Effector CD4-positive, alpha-beta T cell (primary cell): ENCODE measurements around the gene AKAP9.
"Not testable (repeated sequence)": the region's sequence is repeated elsewhere in the genome, so short reads cannot be mapped to it uniquely, and the experiment has no call there.

ENCODE experiments used
- DNase-seq: peaks from one replicate; pipeline ENCODE4 v3.0.0-alpha.2; 2020

AKAP9 gene

DNA sequence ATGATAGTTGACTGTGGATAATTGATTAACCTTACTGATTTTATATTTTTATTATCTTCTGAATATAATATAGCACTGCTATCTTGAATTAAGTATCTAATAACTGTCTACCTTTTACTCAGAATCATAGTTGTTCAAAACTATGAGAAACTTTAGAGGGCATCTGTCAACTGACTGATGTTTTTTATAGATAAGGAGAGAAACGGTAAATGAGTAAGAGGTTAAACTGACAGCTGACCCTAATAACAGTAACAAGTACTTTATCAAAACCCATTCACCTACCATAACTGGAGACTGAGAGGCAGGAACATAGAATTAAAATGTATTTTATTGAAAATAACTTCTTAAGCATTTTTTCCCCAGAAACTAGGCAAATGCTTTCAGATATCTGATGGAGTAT, 131.5 kb downstream of the AKAP9 start:
- no peak for DNase-seq

- DNase-seq, result no peak
Observed at GRCh38 chr7:92072708-92073107, 132.0 kb downstream of the AKAP9 start.

- DNase-seq, result no peak
Observed at GRCh38 chr7:92075455-92076158, 134.9 kb downstream of the AKAP9 start.

GRCh38 chr7:92076509-92076908, 135.8 kb downstream of the AKAP9 start:
- no peak for DNase-seq

DNA sequence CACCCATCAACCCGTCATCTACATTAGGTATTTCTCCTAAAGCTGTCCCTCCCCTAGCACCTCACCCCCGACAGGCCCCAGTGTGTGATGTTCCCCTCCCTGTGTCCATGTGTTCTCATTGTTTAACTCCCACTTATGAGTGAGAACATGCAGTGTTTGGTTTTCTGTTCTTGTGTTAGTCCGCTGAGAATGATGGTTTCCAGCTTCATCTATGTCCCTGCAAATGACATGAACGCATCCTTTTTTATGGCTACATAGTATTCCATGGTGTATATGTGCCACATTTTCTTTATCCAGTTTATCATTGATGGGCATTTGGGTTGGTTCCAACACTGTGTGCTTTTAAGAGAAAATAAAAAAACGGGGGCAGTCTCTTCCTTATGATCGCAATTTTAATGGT, 143.3 kb downstream of the AKAP9 start:
- DNase-seq, result not testable (repeated sequence)

DNA sequence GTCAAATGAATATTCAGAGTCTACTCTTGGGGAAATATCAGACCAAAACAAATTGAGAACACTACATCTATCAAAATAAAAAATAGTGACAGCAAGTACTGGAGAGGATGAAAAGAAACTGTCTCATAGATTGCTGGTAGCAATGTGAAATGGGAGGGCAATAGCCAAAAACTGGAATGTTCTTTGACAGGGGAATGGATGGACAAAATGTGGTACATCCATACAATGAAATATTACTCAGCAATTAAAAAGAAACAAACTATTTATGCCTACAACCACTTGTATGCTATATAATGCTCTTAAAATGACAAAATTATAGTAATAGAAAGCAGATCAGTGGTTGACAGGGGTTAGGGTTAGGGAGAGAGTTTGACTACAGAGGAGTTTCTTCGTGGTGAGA, 147.6 kb downstream of the AKAP9 start:
- DNase-seq, result no peak

DNA sequence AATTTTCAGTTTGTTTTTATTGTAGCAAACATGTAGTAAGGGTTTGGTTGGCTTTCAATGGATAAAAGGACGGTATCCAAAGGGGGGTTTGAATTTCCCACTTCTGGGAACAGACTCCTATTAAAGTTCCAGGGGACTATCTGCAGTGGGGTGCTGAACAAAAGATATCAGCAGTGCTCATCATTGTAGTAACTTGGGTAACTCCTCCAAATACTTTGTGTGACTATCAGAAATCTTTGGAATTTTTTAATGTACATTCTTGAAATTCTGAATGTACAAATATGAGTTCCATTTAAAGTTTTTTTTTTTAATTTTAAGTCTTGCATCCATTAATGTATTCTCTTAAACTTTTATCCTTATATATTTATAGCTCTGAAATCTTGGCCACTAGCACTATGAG, 151.5 kb downstream of the AKAP9 start:
- no peak for DNase-seq

DNA sequence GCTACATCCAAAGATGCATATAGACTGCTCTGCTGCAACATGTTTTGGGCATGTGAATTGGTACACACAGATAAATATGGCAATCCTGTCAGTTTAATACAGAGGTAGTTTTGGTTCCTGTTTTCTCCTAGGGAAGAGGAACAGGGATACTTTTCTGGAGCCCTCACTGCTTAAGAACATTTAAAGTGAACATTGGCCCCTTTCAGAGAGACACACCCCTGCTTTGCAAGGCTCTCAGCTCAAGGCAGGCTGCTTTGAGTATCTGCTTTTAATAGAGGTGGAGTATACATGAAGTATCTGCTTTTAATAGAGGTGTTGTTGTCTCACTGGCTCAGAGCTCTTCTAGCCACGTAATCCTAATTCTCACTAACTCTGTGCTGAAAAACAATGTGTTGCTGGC, 154.7 kb downstream of the AKAP9 start:
- no peak for DNase-seq

DNA sequence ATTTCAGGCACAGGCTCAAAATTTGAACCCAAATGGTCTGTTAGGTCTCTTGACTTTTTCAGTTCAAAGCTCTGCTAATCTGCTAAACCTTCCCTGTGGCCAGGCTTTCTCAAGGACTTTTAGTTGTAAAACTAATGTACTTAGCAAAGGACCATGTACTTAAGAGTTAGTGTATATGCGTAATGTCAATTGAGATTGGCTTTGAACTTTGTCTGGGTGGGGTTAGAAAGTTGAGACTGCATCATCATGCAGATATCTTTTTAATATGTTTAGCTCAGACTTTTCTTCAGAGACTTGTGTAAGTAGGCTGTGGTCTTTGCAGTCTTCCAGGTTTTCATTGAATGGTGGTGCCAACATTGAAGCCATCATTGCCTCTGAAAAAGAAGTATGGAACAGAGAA, 159.9 kb downstream of the AKAP9 start:
- DNase-seq, result no peak

- DNase-seq, result not testable (repeated sequence)
Observed at GRCh38 chr7:92102862-92103261, 162.2 kb downstream of the AKAP9 start.

DNA sequence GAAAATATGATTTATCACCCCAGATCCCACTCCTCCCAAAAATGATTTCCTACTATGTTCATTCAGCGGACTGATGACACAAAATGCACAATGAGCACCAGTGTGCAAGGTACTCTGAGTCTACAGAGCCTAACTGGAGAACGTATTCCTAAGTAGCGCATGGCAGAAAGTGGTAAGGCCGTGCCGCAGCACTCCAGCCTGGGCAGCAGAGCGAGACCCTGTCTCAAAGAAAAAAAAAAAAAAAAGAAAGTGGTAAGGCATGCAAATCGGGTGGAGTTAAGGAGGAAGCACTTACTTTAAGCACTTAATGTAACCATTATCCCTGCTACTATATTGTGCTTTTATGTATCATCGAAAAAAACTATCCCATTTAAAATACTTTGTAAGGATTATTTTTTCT, 168.2 kb downstream of the AKAP9 start:
- no peak for DNase-seq

DNA sequence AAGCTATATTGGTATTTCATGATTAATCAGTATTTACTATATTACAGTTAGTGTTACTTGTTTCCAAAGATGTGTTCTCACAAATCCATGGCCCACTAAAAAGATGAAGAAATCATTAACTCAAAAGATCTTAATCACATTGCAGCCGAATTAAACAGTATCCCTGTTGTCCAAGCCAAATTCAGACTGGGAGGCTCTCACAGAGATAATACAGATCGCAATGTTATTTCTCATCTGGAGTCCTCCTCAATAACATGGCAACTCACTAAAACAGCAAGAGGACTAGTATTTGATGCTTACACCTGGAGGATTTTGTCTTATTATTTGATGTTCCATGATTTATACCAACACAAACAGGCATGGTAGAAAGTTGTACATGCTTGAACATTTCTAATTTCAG, 170.2 kb downstream of the AKAP9 start:
- DNase-seq, result no peak

DNA sequence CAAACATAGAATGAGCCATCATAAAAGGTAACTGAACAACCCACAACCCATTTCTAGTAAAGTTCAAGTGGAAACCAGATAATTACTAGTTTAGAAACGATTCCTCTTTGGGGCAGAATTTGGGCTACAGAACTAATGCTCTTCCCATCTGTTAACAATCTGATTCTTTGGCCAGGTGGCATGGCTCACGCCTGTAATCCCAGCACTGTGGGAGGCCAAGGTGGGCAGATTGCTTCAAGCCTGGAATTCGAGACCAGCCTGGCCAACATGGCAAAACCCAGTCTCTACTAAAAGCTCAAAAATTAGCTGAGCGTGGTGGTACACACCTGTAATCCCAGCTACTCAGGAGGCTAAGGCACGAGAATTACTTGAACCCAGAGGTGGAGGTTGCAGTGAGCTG, 175.2 kb downstream of the AKAP9 start:
- no peak for DNase-seq

DNA sequence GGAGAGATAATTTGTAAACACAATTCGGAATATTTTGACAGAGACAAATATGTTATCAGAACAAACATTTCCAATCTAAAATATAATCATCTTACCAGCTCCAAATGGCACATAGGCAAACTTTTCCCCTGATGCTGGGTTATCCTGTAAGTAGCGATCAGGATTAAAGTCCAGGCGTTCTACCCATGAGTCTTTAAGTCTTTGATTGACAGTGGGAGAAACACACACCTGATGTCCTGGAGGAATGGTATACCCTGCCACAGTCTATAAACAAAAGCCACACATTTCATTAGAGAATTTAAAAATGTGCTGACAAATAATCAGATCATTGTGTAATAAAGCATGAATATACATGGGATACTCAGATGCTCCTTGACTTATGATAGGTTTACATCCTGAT, 176.3 kb downstream of the AKAP9 start:
- DNase-seq, result no peak

- no peak for DNase-seq
Observed at GRCh38 chr7:92119213-92119759, 178.6 kb downstream of the AKAP9 start.

- no peak for DNase-seq
Observed at GRCh38 chr7:92121681-92122080, 181.0 kb downstream of the AKAP9 start.

GRCh38 chr7:92131093-92131492, 190.4 kb downstream of the AKAP9 start:
- DNase-seq, result no peak

DNA sequence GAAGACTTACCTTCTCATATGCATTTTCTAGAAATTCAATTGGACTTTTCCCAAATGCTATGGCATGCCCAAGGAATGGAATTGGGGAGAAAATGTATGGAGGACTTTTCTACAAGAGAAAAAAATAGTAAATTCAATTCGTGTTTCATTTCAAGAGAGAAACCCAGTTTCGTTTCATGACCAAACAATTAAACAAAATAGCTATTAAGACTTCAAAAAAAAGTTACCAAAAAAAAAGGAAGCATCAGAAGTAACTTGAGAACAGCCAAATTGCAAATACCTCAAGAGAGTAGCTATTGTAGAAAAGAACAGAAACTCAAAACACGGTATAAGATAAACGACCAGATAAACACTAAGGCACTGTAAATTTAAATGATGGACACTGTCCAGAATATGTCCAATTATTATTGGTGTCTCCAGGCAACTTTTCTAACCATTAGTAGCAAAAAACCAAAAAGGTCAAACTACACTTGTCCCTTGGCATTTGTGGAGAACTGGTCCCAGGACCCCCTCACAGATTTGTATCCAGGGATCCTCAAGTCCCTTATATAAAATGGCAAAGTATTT, 191.2 kb downstream of the AKAP9 start:
- DNase-seq, result no peak

DNA sequence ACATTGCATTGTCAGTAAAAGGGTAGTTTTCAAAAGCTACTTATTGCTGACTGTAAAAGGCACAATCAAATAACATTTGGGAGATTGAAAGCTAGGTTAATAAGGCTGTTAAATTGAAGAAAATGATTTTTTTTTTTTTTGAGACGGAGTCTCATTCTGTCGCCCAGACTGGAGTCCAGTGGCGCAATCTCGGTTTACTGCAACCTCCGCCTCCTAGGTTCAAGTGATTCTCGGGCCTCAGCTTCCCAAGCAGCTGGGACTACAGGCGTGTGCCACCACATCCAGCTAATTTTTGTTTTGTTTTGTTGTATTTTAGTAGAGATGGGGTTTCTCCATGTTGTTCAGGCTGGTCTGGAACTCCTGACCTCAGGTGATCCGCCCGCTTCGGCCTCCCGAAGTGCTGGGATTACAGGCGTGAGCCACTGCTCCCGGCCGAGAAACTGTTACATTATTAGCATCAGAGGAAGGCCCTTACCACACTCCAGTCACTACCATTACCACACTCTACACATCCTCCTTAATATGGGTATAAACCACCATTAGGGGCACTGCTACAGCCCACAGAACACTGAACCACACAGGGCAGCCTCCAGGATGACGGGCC, 192.6 kb downstream of the AKAP9 start:
- no peak for DNase-seq

DNA sequence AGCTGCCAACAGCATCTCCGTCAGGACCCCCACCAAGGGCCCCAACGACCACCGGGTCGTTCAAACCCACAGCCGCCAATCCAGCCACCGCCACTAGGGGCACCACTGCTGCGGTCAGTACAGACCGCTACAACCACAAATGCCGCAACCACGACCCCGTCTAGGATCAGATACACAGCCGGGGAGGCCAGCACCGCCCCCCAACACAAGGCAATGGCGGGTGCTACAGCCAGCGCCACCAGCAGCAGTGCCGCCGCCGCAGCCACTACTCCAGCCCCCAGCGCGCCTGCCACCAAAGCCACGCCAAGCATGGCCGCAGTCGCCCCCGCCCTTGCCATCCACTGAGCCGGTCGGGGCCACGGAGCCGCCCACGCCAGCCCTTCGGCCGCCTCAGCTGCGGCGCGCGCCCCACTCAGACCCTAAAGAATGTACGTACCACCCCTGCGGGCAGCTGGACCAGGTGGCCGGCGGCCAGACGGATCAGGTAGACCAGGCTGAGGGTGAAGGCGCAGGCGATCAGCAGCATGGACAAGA, 193.1 kb downstream of the AKAP9 start:
- DNase-seq, result peak; percentile 40

GRCh38 chr7:92134271-92135051, 193.8 kb downstream of the AKAP9 start, which contains the start of gene CYP51A1:
CYP51A1 (minus strand) TSS chr7:92134477; CDS start chr7:92134364, 113 bp downstream.
- DNase-seq, result peak; percentile 92

DNA sequence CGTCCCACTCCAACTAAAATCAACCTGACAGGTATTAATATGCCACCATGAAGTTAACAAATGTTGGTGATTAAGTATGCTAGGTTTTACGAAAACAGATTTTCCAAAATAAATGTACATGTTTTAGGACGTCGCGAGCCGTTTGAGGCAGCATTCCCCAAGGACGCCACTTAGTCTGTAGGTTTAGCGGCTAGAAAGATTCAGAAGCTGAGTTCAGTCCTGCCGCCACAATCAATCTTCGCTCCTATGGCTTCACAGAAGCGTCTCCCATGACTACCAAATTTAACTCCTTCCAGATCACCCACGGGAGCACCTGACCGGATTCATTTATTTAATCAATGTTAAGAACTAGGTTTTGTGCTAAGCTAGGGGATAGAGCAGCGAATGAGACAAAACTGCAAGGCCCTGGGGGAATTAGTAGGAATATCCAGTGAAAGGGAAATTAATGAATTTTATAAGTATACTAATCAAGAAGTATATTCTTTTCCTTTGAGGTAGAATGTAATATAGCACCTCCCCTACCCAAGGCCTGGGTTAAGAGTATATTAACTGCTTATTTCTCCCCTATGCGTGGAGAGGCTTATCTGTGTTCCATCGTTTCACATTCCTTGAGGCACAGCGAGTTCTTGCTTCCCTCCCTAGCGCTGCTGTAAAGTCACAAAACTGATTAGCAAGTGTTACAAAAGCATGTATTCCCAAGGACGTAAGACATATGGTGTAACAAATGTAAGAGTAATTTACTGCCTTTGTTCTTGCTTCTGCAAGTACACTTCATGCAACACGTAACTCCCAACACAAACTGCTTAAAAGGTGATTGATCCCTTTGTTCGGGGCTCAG, 194.6 kb downstream of the AKAP9 start:
- DNase-seq, result peak; percentile 3
